ENCODE measurements around the gene CHD5.
"Not testable (repeated sequence)": the region's sequence is repeated elsewhere in the genome, so short reads cannot be mapped to it uniquely, and the experiment has no call there.

Gene CHD5

DNA sequence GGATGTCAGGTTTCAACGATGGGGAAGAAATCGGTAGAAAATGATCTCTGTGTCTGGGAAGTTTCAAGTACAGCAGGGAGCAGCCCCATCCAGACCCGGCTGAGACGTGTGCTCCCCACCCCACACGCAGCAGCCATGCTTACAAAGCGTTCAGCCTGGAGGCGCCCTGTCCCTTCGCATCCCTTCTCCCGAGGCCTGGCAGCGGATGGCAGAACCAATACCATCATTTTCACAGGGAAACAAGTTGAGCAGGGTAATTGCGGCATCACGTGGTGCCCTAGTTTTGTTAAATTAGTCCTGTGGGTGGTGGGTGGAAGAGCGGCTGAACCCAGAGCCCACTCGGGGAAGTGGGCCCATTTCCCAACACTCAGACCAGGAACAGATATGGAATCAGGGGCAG is 110.5 kb downstream of the CHD5 start:
- Mint-ChIP-seq H3K4me3 (no peak overlapping the region), H3K27me3 (ENCODE audit: low read depth) (peaks cover 24% of the 10 kb centered on the region), H3K36me3 (ENCODE audit: low read depth) (no peaks in the 10 kb centered on the region), H3K9me3 (no peaks in the 10 kb centered on the region), H3K4me1 (no peaks in the 10 kb centered on the region), H3K27ac (no peak overlapping the region)
- TF ChIP-seq, protein P1, sequence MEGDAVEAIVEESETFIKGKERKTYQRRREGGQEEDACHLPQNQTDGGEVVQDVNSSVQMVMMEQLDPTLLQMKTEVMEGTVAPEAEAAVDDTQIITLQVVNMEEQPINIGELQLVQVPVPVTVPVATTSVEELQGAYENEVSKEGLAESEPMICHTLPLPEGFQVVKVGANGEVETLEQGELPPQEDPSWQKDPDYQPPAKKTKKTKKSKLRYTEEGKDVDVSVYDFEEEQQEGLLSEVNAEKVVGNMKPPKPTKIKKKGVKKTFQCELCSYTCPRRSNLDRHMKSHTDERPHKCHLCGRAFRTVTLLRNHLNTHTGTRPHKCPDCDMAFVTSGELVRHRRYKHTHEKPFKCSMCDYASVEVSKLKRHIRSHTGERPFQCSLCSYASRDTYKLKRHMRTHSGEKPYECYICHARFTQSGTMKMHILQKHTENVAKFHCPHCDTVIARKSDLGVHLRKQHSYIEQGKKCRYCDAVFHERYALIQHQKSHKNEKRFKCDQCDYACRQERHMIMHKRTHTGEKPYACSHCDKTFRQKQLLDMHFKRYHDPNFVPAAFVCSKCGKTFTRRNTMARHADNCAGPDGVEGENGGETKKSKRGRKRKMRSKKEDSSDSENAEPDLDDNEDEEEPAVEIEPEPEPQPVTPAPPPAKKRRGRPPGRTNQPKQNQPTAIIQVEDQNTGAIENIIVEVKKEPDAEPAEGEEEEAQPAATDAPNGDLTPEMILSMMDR (IDR thresholded peaks at IDR 0.05; ENCODE audit: unreplicated experiment in 3 of 3) = no peak

DNA sequence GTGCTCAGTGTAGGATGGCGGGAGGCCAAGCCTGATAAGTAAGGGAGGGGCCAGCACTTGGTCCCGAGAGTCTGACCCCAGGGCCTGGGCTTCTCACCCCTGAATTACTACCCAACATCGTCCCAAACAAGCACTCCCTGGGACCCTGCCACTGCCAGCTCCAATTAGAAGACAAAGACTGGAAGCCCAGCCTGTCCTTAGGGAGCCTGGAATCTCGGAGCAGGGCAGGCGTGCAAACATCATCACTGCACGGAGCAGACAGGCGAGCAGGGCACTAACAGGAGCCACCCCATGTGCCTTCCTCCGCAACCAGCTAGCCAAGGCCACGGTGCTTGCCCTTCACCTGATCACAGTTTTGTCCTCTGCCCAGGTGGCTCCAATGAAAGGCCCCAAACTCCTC is 111.2 kb downstream of the CHD5 start:
- Mint-ChIP-seq H3K36me3 (ENCODE audit: low read depth) (no peaks in the 10 kb centered on the region), H3K4me1 (peaks cover 1% of the 10 kb centered on the region), H3K27ac (no peak overlapping the region), H3K9me3 (no peaks in the 10 kb centered on the region), H3K4me3 (no peak overlapping the region), H3K27me3 (ENCODE audit: low read depth) (peaks cover 26% of the 10 kb centered on the region)
- TF ChIP-seq, protein P1 (IDR thresholded peaks at IDR 0.05; ENCODE audit: unreplicated experiment in 3 of 3) = no peak

DNA sequence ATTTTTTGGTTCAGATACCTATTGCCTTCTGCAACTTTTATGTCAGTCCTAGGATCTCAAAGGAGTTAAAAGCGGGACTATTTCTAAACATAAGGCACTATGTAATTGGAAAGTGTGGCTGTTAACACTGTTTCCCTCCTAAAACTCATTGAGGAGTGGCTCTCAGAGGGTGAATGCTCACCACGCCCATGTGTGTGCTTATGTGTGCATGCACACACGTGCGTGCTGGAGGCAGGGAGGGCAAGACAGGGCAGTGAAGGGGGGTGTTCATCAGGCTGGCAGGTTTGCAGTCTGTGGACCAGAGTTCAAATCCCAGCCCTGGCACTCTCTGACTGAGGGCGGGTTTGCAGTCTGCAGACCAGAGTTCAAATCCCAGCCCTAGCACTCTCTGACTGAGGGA is 112.0 kb downstream of the CHD5 start:
- Mint-ChIP-seq H3K4me1 (peaks cover 5% of the 10 kb centered on the region), H3K27me3 (ENCODE audit: low read depth) (peaks cover 23% of the 10 kb centered on the region), H3K9me3 (no peaks in the 10 kb centered on the region), H3K4me3 (no peak overlapping the region), H3K36me3 (ENCODE audit: low read depth) (no peaks in the 10 kb centered on the region), H3K27ac (no peak overlapping the region)
- TF ChIP-seq, protein P1 (IDR thresholded peaks at IDR 0.05; ENCODE audit: unreplicated experiment in 3 of 3) = no peak

DNA sequence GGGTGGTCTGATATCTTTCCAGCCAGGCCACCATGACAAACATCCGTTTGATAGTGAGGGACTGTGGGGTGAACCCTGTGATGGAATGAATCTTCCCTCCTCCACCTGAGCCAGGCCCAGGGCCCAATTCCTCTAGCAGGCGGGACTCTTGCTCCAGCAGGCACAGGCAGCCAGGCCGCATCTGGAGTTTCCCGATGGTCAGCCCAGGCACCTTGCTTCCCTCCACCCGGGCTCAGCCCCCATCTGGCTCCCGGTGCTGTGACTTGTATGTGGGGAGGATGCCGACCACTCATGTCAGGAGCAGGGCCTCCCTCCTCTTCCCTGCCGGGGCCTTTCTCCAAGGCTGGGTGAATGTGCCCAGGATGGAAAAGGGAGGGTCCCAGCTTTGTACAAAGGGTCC is 113.4 kb downstream of the CHD5 start:
- H3K4me3 Mint-ChIP-seq = no peak overlapping the region
- peaks cover 5% of the 10 kb centered on the region for H3K4me1 Mint-ChIP-seq
- H3K9me3 Mint-ChIP-seq = no peaks in the 10 kb centered on the region
- TF ChIP-seq, protein P1 (IDR thresholded peaks at IDR 0.05; ENCODE audit: unreplicated experiment in 3 of 3) = no peak
- H3K36me3 Mint-ChIP-seq (ENCODE audit: low read depth) = no peaks in the 10 kb centered on the region
- peaks cover 23% of the 10 kb centered on the region for H3K27me3 Mint-ChIP-seq (ENCODE audit: low read depth)
- no peak overlapping the region for H3K27ac Mint-ChIP-seq

DNA sequence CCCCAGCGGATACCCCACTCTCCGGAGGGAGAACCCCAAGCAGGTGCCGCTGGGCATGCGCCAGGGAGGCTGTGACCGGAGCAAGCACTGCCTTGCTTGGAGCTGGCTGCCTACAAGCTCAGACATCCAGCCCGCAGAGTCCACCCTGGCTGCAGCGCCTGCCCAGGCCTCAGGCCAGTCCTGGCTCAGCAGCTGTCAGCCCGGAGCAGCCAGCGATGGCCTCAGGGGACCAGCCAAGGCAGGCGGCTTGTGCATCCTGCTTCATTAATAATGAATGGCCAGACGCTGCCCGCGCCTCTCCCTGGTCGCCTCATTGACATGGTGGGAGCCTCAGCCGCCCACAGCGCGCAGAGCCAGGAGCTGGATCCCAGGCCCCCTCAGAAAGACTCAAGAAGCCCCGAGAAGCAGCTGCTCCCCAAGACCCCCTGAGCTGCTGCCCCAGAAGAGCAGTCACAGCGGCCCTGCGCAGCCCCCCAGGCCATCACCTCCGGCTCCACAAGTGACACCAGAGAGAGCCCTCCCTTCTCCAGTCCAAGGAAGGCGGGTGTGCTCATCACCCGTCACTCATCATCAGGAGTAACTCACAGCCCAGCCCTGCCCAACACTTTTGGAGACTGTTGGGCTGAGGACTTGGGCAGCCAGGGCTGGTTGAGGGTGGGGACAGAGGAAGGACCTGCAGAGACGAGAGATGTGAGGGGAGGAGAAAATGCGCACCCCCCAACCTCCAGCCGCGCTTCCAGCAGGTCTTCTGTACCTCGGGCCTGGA is 114.8 kb downstream of the CHD5 start:
- Mint-ChIP-seq H3K4me1 (peaks cover 5% of the 10 kb centered on the region), H3K27me3 (ENCODE audit: low read depth) (peaks cover 24% of the 10 kb centered on the region), H3K4me3 (no peak overlapping the region), H3K36me3 (ENCODE audit: low read depth) (no peaks in the 10 kb centered on the region), H3K27ac (no peak overlapping the region), H3K9me3 (no peaks in the 10 kb centered on the region)
- TF ChIP-seq, protein P1 (IDR thresholded peaks at IDR 0.05; ENCODE audit: unreplicated experiment in 3 of 3) = no peak

DNA sequence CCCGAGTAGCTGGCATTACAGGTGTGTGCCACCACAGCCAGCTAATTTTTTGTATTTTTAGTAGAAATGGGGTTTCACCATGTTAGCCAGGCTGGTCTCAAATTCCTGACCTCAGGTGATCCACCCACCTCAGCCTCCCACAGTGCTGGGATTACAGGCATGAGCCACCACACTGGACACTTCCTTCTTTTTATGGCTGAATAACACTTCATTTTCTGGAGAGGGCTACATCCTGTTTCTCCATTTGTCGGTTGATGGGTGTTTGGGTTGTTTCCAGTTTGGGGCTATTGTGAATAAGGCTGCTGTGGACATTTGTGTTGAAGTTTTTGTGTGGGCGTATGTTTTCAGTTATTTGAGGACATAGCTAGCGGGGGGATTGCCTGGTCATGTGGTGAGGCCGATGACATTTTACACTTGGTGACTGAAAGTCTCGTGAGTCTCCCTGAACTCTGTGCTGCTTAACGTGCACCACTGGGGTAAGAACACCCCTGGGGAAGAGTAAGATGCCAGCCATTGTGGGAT is 116.5 kb downstream of the CHD5 start:
- H3K4me3 Mint-ChIP-seq; H3K9me3 Mint-ChIP-seq; H3K4me1 Mint-ChIP-seq; H3K27ac Mint-ChIP-seq; H3K36me3 Mint-ChIP-seq (ENCODE audit: low read depth): not testable (repeated sequence)
- H3K27me3 Mint-ChIP-seq (ENCODE audit: low read depth) = peaks cover 21% of the 10 kb centered on the region

All from nephron (organoid).